Endothelial cell of umbilical vein (primary cell): Measurements from ENCODE around the gene CD93. TPM values are rescaled to one million over a fixed set of nuclear protein-coding genes. Genes with fewer than 3 reads are reported as not detected.

Experiments used
- BruUV-seq: library from RNA; stranded (reverse); fragments of 400-500 nt; replicated peaks from 2 replicates; lab custom pipeline; 2021; lab: Mats Ljungman, UMichigan
- CTCF ChIA-PET: fragments of 300-600, 350-600 bp; sonication (Branson Sonifier 250); formaldehyde crosslinking; loops from one replicate; lab custom pipeline; 2021; ENCODE audit warnings: antibody characterized with exemption, inconsistent platforms; lab: Charles Lee
- POLR2A ChIA-PET: fragments of 300-600, 350-600 bp; sonication (Branson Sonifier 250); formaldehyde crosslinking; loops from one replicate; lab custom pipeline; 2021; ENCODE audit warnings: antibody characterized with exemption, inconsistent platforms; lab: Charles Lee
- DNase-seq: peaks from one replicate; pipeline ENCODE4 v3.0.0-alpha.2; 2011; ENCODE audit warnings: low read depth, low spot score
- FAIRE-seq: peaks from 2 replicates; lab custom pipeline; 2011; peaks lifted over from hg19 to GRCh38; lab: Jason Lieb, UNC
- H2AFZ ChIP-seq: 2 replicates; pipeline ENCODE4 v1.6.0; 2012; ENCODE audit warnings: low read depth, low read length, control low read depth, inconsistent platforms
- H3K27ac ChIP-seq: 2 replicates; pipeline ENCODE4 v1.5.1; 2011; ENCODE audit warnings: low read depth, mild to moderate bottlenecking, control low read depth, low read length, moderate library complexity; ENCODE audit not compliant: insufficient read depth
- H3K27me3 ChIP-seq, 2 experiments: 2 replicates each; pipeline versions ENCODE4 v1.6.0 to v1.6.1; 2011; ENCODE audit warnings: low read length in 2 of 2, mixed read lengths in 1 of 2; ENCODE audit not compliant: control insufficient read depth in 2 of 2, insufficient read depth in 2 of 2
- H3K36me3 ChIP-seq, 2 experiments: 2 replicates in 1 of 2; 3 replicates in 1 of 2; pipeline ENCODE4 v1.5.1; 2011; ENCODE audit warnings: low read length in 2 of 2, mild to moderate bottlenecking in 1 of 2, moderate library complexity in 1 of 2; ENCODE audit not compliant: control insufficient read depth in 2 of 2, insufficient read depth in 2 of 2; ENCODE audit errors: extremely low read depth in 1 of 2
- H3K4me1 ChIP-seq: 3 replicates; pipeline ENCODE4 v1.5.1; 2011; ENCODE audit warnings: mild to moderate bottlenecking, low read length; ENCODE audit not compliant: control insufficient read depth, insufficient read depth; ENCODE audit errors: extremely low read depth
- H3K4me2 ChIP-seq: 2 replicates; pipeline ENCODE4 v1.6.1; 2011; ENCODE audit warnings: low read length, control low read depth, mixed read lengths; ENCODE audit not compliant: insufficient read depth
- H3K4me3 ChIP-seq, 3 experiments: fragments of 200-600 bp in 1 of 3; sonication (generic), shearing (Covaris generic) in 1 of 3; replicated peaks in 1 of 3; 2 replicates each; pipeline ENCODE4 v1.5.1; 2011 to 2016; ENCODE audit warnings: control low read depth in 3 of 3, low read length in 3 of 3, mild to moderate bottlenecking in 2 of 3, inconsistent platforms in 1 of 3, low read depth in 1 of 3, moderate library complexity in 1 of 3; ENCODE audit not compliant: insufficient read depth in 1 of 3
- H3K79me2 ChIP-seq: 2 replicates; pipeline ENCODE4 v1.6.0; 2012; ENCODE audit warnings: low read length, inconsistent platforms; ENCODE audit not compliant: control insufficient read depth, insufficient read depth
- H3K9ac ChIP-seq: replicated peaks from 2 replicates; pipeline ENCODE3; 2011; ENCODE audit warnings: low read length, control low read depth; ENCODE audit not compliant: insufficient read depth; ENCODE audit errors: extremely low read depth
- H3K9me1 ChIP-seq: replicated peaks from 3 replicates; pipeline ENCODE4 v1.6.0; 2011; ENCODE audit warnings: mild to moderate bottlenecking, low read length; ENCODE audit not compliant: control insufficient read depth, insufficient read depth; ENCODE audit errors: extremely low read depth
- H3K9me3 ChIP-seq: replicated peaks from 2 replicates; pipeline ENCODE4 v1.5.1; 2012; ENCODE audit warnings: low read length, inconsistent platforms; ENCODE audit not compliant: control insufficient read depth, insufficient read depth
- H4K20me1 ChIP-seq: replicated peaks from 2 replicates; pipeline ENCODE3; 2011; ENCODE audit warnings: mild to moderate bottlenecking, low read length; ENCODE audit not compliant: control insufficient read depth, insufficient read depth; ENCODE audit errors: extremely low read depth
- CTCF ChIP-seq, 2 donors: IDR thresholded peaks; 1 replicate in 1 of 2; 2 replicates in 1 of 2; pipeline ENCODE4 v1.5.1; 2011; ENCODE audit warnings: low read length in 2 of 2, mild to moderate bottlenecking in 2 of 2, moderate library complexity in 2 of 2, control low read depth in 1 of 2, inconsistent platforms in 1 of 2, low read depth in 1 of 2; ENCODE audit not compliant: insufficient read depth in 1 of 2; ENCODE audit errors: extremely low read depth in 1 of 2
- EZH2 ChIP-seq: IDR thresholded peaks from 2 replicates; pipeline ENCODE4 v1.6.1; 2012; ENCODE audit warnings: borderline replicate concordance, low read depth, mild to moderate bottlenecking, moderate library complexity, low read length, inconsistent platforms; ENCODE audit not compliant: severe bottlenecking
- FOS ChIP-seq: IDR thresholded peaks from 2 replicates; pipeline ENCODE4 v1.6.1; 2011; ENCODE audit warnings: mild to moderate bottlenecking, low read length, moderate library complexity, borderline replicate concordance; ENCODE audit not compliant: insufficient read depth
- GATA2 ChIP-seq: IDR thresholded peaks from 2 replicates; pipeline ENCODE4 v1.7.0; 2011; ENCODE audit warnings: low read depth, mild to moderate bottlenecking, moderate library complexity, mixed read lengths, low read length; ENCODE audit not compliant: insufficient read length, insufficient read depth
- JUN ChIP-seq: IDR thresholded peaks from 2 replicates; pipeline ENCODE4 v1.6.1; 2011; ENCODE audit warnings: borderline replicate concordance, low read depth; ENCODE audit not compliant: insufficient read length, insufficient read depth
- MAX ChIP-seq: IDR thresholded peaks from 2 replicates; pipeline ENCODE4 v1.6.1; 2011; ENCODE audit not compliant: insufficient read depth, insufficient read length
- MYC ChIP-seq: IDR thresholded peaks from one replicate; pipeline ENCODE4 v1.6.1; 2011; ENCODE audit warnings: mild to moderate bottlenecking, low read depth, low read length
- POLR2A ChIP-seq: IDR thresholded peaks from 2 replicates; pipeline ENCODE4 v1.6.1; 2012; ENCODE audit warnings: low read depth, mild to moderate bottlenecking, control low read depth, low read length
- POLR2AphosphoS5 ChIP-seq: IDR thresholded peaks from 2 replicates; pipeline ENCODE4 v1.6.1; 2012; ENCODE audit warnings: low read depth, mild to moderate bottlenecking, control low read depth, low read length, moderate library complexity; ENCODE audit not compliant: insufficient read depth
- dilution Hi-C: fragments of 300-500 bp; cut with MboI; formaldehyde crosslinking; loops from one replicate; pipeline ENCODE4 v1.15.0; 2019; ENCODE audit warnings: low sequenced_read_pairs; ENCODE audit not compliant: extremely low pct_ligation_motif_present
- intact Hi-C: fragments of 100-400 bp; cut with micrococcal nuclease; formaldehyde crosslinking; loops from one replicate; pipeline ENCODE4 v1.10.0; 2022
- polyA plus RNA-seq, 4 experiments: library from polyadenylated mRNA; depleted of rRNA in 3 of 4; stranded (reverse) in 3 of 4; unstranded in 1 of 4; fragments of >200 nt; gene quantifications; 2 replicates each; pipeline versions ENCODE4 v1.2.1 to v1.2.3, GENCODE V29; 2011 to 2012; ENCODE audit warnings: missing spikeins in 1 of 4
- total RNA-seq: library from RNA; stranded (reverse); gene quantifications from 2 replicates; pipeline ENCODE4 v1.2.3, GENCODE V29; 2021

The CD93 gene
- total and polyA plus RNA-seq, 2 donors (not counting 3 experiments of a cell fraction or from before 2014, with no cell fraction given): 180 to 413 TPM

GRCh38 chr20:23083553-23084220 lies 2.4 kb downstream of the CD93 start:
- no TSS peak for BruUV-seq
- H2AFZ ChIP-seq: no peak overlapping the region
- intact Hi-C loops (loop anchor here (1.0 to 10.0 kb wide), 4 partner anchors 21 to 1779 kb away; partner anchors contain the start of gene XRN2), dilution Hi-C loops (no loop called here)
- TF ChIP-seq JUN (no peak), MAX (no peak), MYC (no peak), POLR2AphosphoS5 (no peak), CTCF (IDR thresholded peaks at IDR 0.05; ENCODE audit: extremely low read depth in 1 of 2, insufficient read depth in 1 of 2, low read depth in 1 of 2, low read length in 2 of 2) (no peak), POLR2A (no peak), GATA2 (no peak), FOS (no peak), EZH2 (no peak)
- peaks cover 58% of the 10 kb centered on the region for H3K79me2 ChIP-seq
- FAIRE-seq (peak; percentile 63), DNase-seq (peak; percentile 54)
- ChIA-PET CTCF (interaction anchor here (0.9 to 4.8 kb wide), 10 partner anchors 11 to 392 kb away, joined by 3 to 36 read pairs (median 16); no protein-coding TSS in a partner anchor), POLR2A (interaction anchor here (1.8 to 2.0 kb wide), 2 partner anchors 19 to 23 kb away, joined by 6 to 8 read pairs; no protein-coding TSS in a partner anchor)
- peaks cover 67% of the 10 kb centered on the region for H3K4me1 ChIP-seq
- H3K9me3 ChIP-seq: no peaks in the 10 kb centered on the region
- no peaks in the 10 kb centered on the region for H3K27me3 ChIP-seq
- peak overlapping the region; percentile 82 to 93 (median 86) for H3K4me3 ChIP-seq
- peak overlapping the region; percentile 96 for H3K9ac ChIP-seq
- H4K20me1 ChIP-seq: no peaks in the 10 kb centered on the region
- peak overlapping the region; percentile 95 for H3K4me2 ChIP-seq
- no peaks in the 10 kb centered on the region for H3K9me1 ChIP-seq
- peaks cover 15 to 18% of the 10 kb centered on the region in 2 experiments for H3K36me3 ChIP-seq
- peak overlapping the region; percentile 98 for H3K27ac ChIP-seq
